ENCODE measurements around the gene SLC7A7. TPM values are rescaled to one million over a fixed set of nuclear protein-coding genes. Genes with fewer than 3 reads are reported as not detected.
"Not testable (repeated sequence)": the region's sequence is repeated elsewhere in the genome, so short reads cannot be mapped to it uniquely, and the experiment has no call there.

Gene SLC7A7
- total and polyA plus RNA-seq, 4 donors: 2.8 to 14.3 (median 8.8) TPM

DNA sequence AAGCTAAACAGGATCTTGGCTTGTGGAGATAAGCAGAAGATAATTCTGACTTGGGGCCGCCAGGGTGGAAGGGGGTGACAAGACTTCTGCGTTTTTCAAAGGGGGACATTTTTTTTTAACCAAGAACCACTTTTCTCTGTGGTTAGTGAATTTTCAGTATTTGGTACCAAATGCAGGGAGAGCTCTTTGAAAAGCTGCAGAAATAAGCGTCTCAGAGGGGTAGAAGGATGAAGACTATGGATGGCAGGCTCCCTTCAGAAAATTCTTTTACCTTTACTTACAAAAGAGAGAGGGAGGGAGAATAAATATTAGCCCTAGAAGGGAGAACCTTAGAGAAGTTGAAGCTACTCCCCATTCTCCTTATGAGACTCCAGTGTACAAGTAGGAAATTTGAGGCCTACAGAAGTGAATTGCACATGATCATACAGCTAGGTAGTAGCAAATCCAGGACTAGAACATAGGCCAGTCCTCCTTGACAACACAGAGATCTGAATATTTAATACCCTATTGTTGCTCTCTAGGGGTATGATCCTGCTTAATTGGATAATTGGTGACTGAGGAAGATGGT lies 15.3 kb upstream of the SLC7A7 start (continued):
- no peak for TF ChIP-seq JUND (IDR thresholded peaks at IDR 0.05)
- no peak for TF ChIP-seq RXRA (IDR thresholded peaks at IDR 0.05)
- no peak for TF ChIP-seq RAD21 (IDR thresholded peaks at IDR 0.05)
- TF ChIP-seq CTCF (IDR thresholded peaks at IDR 0.05; ENCODE audit: low read depth, low read length, missing input control): no peak
- TF ChIP-seq TAF1 (conservative IDR thresholded peaks at IDR 0.05): no peak
- no peak for TF ChIP-seq HNF4G (IDR thresholded peaks at IDR 0.05)
- no peak for TF ChIP-seq NR2F2 (IDR thresholded peaks at IDR 0.05)
- no peak for TF ChIP-seq YY1 (IDR thresholded peaks at IDR 0.05)

GRCh38 chr14:22829661-22830442 lies 14.6 kb upstream of the SLC7A7 start, which contains the start of gene MRPL52:
Gene MRPL52 (plus strand): TSS chr14:22829887. CDS start chr14:22829913, 26 bp downstream.
- no peaks in the 10 kb centered on the region for H3K9me3 ChIP-seq (ENCODE audit: control insufficient read depth in 4 of 4, low read length in 3 of 4)
- no peaks in the 10 kb centered on the region for H3K27me3 ChIP-seq (ENCODE audit: control insufficient read depth in 4 of 4, insufficient read depth in 4 of 4, low read length in 3 of 4)
- peak; percentile 86 for DNase-seq (ENCODE audit: low spot score)
- H3K4me1 ChIP-seq (ENCODE audit: control insufficient read depth in 4 of 4, insufficient read depth in 4 of 4, low read length in 3 of 4): peaks cover 0 to 10% (median 8%) of the 10 kb centered on the region in 4 donors
- H3K9ac ChIP-seq (ENCODE audit: low read depth in 1 of 2, low read length in 2 of 2): peak within 1 kb of the TSS; percentile 44 to 68
- under 1% methylated on average over 41 of the region's 41 CpGs for WGBS
- peak within 1 kb of the TSS; percentile 40 to 83 for H3K27ac ChIP-seq (ENCODE audit: low read depth in 1 of 2, low read length in 2 of 2)
- TF ChIP-seq ATF3 (IDR thresholded peaks at IDR 0.05) (peak; percentile 22), HNF4G (IDR thresholded peaks at IDR 0.05) (no peak), YY1 (IDR thresholded peaks at IDR 0.05) (peak; percentile 100), JUND (IDR thresholded peaks at IDR 0.05) (no peak), EGR1 (IDR thresholded peaks at IDR 0.05; ENCODE audit: low read depth in 2 of 2) (peak; percentile 54 to 63), RAD21 (IDR thresholded peaks at IDR 0.05) (peak in 1 of 2 donors; percentile 24), RXRA (IDR thresholded peaks at IDR 0.05) (peak; percentile 32 to 59), NR2F2 (IDR thresholded peaks at IDR 0.05) (no peak), SP1 (IDR thresholded peaks at IDR 0.05) (peak; percentile 61), ZBTB33 (IDR thresholded peaks at IDR 0.05) (peak; percentile 91), FOXA1 (IDR thresholded peaks at IDR 0.05) (no peak), CTCF (IDR thresholded peaks at IDR 0.05; ENCODE audit: low read depth, low read length, missing input control) (no peak), TAF1 (conservative IDR thresholded peaks at IDR 0.05) (no peak), HNF4A (conservative IDR thresholded peaks at IDR 0.05) (peak in 1 of 2 donors; percentile 22), FOXA2 (IDR thresholded peaks at IDR 0.05) (no peak), GABPA (IDR thresholded peaks at IDR 0.05 in 1 of 2, conservative IDR thresholded peaks at IDR 0.05 in 1 of 2) (peak; percentile 74 to 93)
- TF ChIP-seq, protein P1, sequence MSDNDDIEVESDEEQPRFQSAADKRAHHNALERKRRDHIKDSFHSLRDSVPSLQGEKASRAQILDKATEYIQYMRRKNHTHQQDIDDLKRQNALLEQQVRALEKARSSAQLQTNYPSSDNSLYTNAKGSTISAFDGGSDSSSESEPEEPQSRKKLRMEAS (IDR thresholded peaks at IDR 0.05): peak; percentile 88
- TF ChIP-seq, protein P2, sequence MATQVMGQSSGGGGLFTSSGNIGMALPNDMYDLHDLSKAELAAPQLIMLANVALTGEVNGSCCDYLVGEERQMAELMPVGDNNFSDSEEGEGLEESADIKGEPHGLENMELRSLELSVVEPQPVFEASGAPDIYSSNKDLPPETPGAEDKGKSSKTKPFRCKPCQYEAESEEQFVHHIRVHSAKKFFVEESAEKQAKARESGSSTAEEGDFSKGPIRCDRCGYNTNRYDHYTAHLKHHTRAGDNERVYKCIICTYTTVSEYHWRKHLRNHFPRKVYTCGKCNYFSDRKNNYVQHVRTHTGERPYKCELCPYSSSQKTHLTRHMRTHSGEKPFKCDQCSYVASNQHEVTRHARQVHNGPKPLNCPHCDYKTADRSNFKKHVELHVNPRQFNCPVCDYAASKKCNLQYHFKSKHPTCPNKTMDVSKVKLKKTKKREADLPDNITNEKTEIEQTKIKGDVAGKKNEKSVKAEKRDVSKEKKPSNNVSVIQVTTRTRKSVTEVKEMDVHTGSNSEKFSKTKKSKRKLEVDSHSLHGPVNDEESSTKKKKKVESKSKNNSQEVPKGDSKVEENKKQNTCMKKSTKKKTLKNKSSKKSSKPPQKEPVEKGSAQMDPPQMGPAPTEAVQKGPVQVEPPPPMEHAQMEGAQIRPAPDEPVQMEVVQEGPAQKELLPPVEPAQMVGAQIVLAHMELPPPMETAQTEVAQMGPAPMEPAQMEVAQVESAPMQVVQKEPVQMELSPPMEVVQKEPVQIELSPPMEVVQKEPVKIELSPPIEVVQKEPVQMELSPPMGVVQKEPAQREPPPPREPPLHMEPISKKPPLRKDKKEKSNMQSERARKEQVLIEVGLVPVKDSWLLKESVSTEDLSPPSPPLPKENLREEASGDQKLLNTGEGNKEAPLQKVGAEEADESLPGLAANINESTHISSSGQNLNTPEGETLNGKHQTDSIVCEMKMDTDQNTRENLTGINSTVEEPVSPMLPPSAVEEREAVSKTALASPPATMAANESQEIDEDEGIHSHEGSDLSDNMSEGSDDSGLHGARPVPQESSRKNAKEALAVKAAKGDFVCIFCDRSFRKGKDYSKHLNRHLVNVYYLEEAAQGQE (IDR thresholded peaks at IDR 0.05): no peak
- peak within 1 kb of the TSS; percentile 68 to 95 (median 94) for H3K4me3 ChIP-seq (ENCODE audit: low read depth in 1 of 3, low read length in 3 of 3)
- peaks cover 3 to 11% (median 5%) of the 10 kb centered on the region in 4 donors for H3K36me3 ChIP-seq (ENCODE audit: control insufficient read depth in 4 of 4, insufficient read depth in 3 of 4, low read depth in 1 of 4, low read length in 3 of 4)

DNA sequence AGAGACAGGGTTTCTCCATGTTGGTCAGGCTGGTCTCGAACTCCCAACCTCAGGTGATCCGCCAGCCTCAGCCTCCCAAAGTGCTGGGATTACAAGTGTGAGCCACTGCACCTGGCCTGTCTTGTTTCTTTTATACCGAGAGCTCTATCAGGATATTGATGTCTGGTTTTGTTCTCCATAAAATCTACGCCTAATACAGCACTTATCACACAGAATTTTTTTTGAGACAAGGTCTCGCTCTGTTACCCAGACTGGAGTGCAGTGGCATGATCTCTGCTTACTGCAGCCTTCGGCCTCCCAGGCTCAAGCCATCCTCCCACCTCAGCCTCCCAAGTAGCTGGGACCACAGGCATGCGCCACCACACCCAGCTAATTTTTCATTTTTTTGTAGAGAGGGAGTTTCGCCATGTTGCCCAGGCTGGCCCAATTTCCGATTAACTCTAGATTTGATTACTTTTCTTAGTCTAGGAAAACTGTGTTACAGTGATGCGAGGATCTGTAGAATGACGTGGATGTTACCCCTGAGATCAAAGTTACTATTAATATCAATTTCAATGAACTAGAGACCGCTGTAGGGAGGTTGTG lies 13.9 kb upstream of the SLC7A7 start:
- H3K36me3 ChIP-seq (ENCODE audit: control insufficient read depth in 4 of 4, insufficient read depth in 3 of 4, low read depth in 1 of 4, low read length in 3 of 4); H3K9me3 ChIP-seq (ENCODE audit: control insufficient read depth in 4 of 4, low read length in 3 of 4); DNase-seq (ENCODE audit: low spot score); H3K4me1 ChIP-seq (ENCODE audit: control insufficient read depth in 4 of 4, insufficient read depth in 4 of 4, low read length in 3 of 4); H3K27me3 ChIP-seq (ENCODE audit: control insufficient read depth in 4 of 4, insufficient read depth in 4 of 4, low read length in 3 of 4): not testable (repeated sequence)
- Histone ChIP-seq H3K27ac (ENCODE audit: low read depth in 1 of 2, low read length in 2 of 2) (peak overlapping the region in 1 of 2 donors; percentile 83), H3K9ac (ENCODE audit: low read depth in 1 of 2, low read length in 2 of 2) (peak overlapping the region in 1 of 2 donors; percentile 68), H3K4me3 (ENCODE audit: low read depth in 1 of 3, low read length in 3 of 3) (peak overlapping the region; percentile 68 to 95 (median 94))
- 82% methylated on average over 12 of the region's 12 CpGs for WGBS

Measured in liver (tissue), 9 donors.